DMS53 treated with DMSO at 0.1 percent for 48 hours (cell line): Measurements from ENCODE around the gene TRIM3.
A peak's percentile ranks its signal among the peaks of the same experiment; 100 is the strongest.

Source experiments
- DNase-seq: peaks from one replicate; lab custom pipeline; 2025; ENCODE audit not compliant: unreplicated experiment; lab: John Stamatoyannopoulos, UW

TRIM3 gene

GRCh38 chr11:6481012-6481923 is 7.5 kb upstream of the TRIM3 start, which contains the start of the genes ARFIP2 and TIMM10B:
Gene ARFIP2 (minus strand): TSS chr11:6481331. CDS start chr11:6480421, 910 bp downstream.
Gene TIMM10B (plus strand): TSS chr11:6481501. CDS start chr11:6481517, 16 bp downstream.
- DNase-seq: peak; percentile 92

- no peak for DNase-seq
Observed at GRCh38 chr11:6480299-6480914, 6.7 kb upstream of the TRIM3 start.

DNA sequence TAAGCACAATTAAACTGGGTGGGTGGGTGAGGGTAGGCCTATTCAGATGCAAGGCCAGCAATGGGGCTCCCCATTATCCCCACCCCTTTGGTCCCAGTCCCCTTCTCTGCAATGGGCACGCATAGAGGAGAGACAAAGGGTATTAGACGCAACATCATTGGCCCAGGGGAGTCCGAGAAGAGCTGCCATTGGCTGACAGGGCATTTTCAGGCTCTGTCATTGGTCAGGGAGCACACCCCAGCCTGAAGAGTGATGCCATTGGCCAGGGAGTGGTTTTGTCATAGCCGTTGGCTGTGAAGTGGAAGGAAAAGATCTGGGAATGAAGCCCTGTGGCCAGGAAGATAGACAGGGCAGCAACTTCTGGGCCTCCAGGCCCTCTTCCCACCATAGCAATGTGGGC is 2.8 kb upstream of the TRIM3 start:
- DNase-seq: no peak

GRCh38 chr11:6475936-6476335 is 2.2 kb upstream of the TRIM3 start:
- DNase-seq: peak; percentile 48

GRCh38 chr11:6474806-6475500 is 1.2 kb upstream of the TRIM3 start:
- DNase-seq: no peak

GRCh38 chr11:6474413-6474792 is 662 bp upstream of the TRIM3 start:
- no peak for DNase-seq

GRCh38 chr11:6472934-6473333 is 807 bp downstream of the TRIM3 start:
- DNase-seq: no peak

- no peak for DNase-seq
Observed at GRCh38 chr11:6469599-6469998, 4.1 kb downstream of the TRIM3 start.

DNA sequence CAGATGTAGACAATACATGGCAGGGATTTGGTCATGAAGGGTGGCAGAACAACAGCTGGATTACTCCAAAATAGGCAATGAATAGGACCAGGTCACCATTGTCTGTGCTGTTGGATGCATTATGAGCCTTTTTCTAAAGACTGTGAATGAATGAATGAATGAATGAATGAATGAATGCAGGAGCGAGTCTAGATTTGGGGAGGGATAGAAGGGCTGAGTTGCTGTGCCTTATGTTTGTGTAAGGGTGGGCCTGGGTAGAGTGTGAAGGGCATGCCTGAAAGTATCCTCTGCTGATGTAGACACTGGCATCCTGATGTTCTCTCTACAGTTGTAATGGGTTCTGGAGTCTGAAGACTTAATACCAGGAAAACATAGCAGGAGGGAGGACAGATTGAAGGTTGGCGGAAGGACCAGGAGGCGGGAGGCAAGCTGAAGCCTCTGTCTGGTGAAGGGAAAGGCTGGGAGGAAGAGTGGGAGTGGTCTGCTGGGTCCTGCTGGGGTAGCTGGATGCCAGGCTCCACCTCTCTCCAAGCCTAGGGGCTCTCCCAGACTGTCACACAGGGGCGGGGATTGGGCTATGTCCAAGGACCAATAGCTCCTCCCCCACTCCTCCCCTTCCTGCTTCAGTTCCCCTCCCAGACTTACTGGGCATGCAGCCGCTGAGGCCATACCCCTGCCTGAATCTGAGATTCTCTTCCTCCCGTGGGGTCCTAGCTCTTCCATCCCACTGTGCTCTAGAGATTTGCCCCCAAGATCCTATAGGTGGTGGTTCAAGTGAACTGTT is 4.8 kb downstream of the TRIM3 start:
- DNase-seq: no peak

DNA sequence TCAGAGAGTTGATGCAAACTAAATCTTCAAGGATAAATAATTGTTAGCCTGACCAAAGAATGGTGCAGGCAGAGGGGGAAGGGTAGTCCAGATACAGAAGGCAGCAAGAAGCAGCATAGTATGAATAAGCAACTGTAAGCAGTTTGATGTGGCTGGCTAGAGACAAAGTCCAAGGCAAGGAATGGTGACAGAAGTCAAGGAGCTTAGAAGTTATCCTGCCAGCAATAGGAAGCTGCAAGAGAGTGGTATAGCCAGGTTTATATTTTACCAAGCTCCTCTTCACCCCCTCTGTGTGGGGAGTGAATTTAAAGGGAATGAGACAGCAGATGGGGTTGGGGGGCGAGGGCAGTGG is 14.7 kb downstream of the TRIM3 start:
- no peak for DNase-seq

DNA sequence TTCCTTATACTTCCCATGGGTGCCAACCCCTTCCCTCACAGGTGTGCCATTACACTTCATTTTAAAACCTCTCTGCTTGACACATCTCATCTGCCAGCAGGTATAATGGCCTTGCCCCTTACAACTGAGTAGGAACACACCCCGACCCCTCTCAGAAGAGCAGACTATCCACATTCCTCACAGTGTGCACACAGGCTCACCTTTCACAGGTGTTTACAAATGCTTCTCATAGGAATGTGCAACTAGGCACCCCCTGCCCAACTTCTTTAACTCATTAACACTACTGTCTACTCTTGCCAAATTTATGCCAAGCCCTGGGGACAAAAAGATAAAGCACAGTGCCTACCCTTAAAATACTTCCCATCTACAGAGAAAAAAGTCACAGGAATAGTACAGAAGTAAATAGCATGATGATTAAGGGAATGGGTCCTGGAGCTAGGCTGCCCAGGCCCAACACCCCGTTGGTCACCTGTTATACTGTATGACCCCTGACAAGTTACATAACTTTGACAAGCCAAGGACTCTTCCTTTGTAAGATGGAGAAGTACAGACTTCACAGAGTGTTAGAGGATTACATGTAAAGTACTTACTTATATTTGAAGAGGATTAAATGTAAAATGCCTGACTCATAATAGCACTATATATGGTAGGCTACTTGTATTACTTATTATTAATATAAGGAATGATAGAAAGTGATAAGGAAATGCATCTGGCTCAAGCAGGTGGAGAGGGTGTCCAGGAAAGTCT is 15.2 kb downstream of the TRIM3 start:
- DNase-seq: no peak

- no peak for DNase-seq
Observed at GRCh38 chr11:6457581-6458320, 16.0 kb downstream of the TRIM3 start.

DNA sequence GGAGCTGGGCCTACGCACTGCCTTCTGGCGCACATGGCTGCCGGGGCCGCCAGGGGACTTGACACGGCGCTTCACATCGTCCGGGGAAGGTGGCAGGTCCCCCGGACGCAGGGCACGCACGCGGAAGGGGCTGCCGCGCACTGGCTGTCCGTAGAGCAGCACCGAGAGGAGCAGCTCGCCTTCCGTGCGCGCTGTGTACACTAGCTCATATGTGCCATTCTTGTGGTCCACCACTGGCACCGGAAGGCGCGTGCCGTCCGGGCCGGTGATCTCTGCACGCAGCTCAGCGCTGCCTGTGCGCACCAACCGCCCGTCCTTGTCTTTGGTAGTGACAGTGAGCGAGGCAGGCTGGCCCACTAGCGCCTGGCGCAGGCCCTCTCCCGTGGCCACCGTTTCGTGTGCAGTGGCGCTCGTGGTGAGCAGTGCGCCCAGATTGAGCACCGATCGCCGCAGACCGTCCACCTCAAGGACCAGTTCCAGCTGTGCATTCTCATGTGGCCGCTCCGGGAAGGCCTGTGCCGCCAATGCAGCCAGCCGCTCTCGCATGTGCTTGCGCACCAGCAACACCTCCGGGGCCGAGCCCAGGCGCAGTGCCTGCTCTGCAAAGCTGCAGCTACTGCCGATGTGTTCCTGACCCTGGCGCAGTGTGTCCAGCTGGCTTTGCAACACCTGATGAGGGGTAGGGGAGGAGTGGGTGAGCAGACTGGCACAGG is 17.2 kb downstream of the TRIM3 start:
- DNase-seq: no peak

DNA sequence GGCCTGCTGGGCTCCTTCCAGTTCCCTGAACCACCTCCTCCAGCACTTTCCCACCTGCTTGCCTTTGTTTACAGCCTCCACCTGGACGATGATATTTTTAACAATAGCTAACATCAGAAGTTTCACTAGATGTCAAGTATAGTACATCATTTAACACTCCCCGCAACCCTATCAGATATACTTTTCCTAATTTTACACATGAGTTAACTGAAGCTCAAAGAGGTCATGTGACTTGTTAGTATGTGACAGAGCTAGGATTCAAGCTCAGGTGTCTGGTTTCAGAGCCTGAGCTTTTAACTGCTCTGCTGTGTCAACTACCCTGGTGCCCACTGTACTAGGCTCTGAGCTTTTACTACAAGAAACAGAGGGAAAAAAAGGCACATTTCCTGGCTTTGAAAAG is 18.7 kb downstream of the TRIM3 start:
- peak; percentile 21 for DNase-seq

GRCh38 chr11:6453152-6453551 is 20.6 kb downstream of the TRIM3 start:
- no peak for DNase-seq

GRCh38 chr11:6452219-6452618 is 21.5 kb downstream of the TRIM3 start:
- no peak for DNase-seq

DNA sequence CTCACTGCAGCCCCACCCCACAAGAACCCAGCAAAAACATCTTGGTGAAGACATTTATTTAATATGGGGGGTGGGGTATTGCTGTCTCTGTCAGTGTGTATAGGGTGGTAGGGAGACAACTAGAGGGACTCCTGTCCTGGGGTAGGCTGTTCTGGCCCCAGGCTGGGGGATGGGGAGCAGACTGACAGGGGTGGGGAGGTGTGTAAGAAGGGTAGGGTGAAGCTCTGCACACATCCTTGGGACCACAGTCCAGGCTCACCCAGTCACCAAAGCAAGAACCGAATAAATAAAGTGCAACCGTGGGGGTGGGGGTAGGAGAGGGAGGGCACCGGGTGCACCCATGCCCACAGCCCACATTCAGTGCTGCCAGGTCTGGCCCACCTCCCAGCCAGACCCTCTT is 25.2 kb downstream of the TRIM3 start:
- DNase-seq: no peak

DNA sequence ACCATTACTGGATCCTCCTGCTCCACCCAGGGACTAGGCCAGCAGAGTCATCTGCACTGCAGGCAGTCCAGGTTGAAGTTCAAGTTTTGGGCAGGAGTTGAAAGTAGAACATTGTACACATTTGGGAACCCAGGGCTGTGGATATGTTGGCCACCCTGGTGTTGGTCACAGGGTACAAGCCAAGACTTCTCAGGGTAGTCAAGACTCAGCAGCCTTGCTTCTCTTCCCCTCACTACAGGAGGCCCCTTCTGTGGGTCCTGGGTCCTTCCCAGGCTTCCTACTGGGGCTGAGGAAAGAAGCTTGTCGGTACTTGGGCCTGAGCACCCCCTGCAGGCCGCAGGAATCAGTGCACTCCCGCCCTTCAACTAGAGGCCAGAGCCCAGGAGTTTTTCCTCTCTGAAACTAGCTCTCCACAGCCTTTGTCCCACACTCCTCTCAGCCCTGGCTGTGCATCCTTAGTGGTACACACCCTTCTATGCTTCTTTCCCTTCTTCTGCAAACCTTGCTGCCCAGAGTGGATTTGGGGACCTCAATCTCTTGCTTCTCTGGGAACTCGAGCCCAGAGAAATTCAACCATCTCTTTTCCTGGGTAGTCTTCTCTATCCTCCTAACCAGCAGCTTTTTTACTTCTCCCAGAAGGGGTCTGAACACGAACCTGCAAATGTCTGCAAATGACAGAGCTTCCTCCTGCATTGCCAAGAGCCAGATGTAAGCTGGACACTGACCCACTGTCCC is 30.3 kb downstream of the TRIM3 start:
- DNase-seq: peak; percentile 25
